H9 (cell line): ENCODE data around the gene SLC35B2. TPM values are rescaled to one million over a fixed set of nuclear protein-coding genes. Genes with fewer than 3 reads are reported as not detected.

ENCODE experiments used
- DNase-seq: peaks from one replicate; pipeline ENCODE4 v3.0.0-alpha.2; 2017
- H2AFZ ChIP-seq: one replicate; pipeline ENCODE4 v1.6.1; 2013; ENCODE audit warnings: mild to moderate bottlenecking, low read length, control low read depth, moderate library complexity
- H2AK5ac ChIP-seq: 2 replicates; pipeline ENCODE4 v1.6.1; 2013; ENCODE audit warnings: low read length, control low read depth, mixed read lengths; ENCODE audit not compliant: insufficient read length
- H2BK120ac ChIP-seq: one replicate; pipeline ENCODE4 v1.6.1; 2013; ENCODE audit warnings: low read depth, mild to moderate bottlenecking, low read length, control low read depth, inconsistent platforms; ENCODE audit not compliant: poor library complexity, severe bottlenecking
- H2BK12ac ChIP-seq: 2 replicates; pipeline ENCODE4 v1.6.1; 2013; ENCODE audit warnings: low read length, control low read depth, mixed read lengths, low read depth; ENCODE audit not compliant: insufficient read length
- H2BK15ac ChIP-seq: 2 replicates; pipeline ENCODE4 v1.6.1; 2013; ENCODE audit warnings: low read depth, low read length, control low read depth
- H2BK20ac ChIP-seq: one replicate; pipeline ENCODE4 v1.6.1; 2013; ENCODE audit warnings: low read depth, mild to moderate bottlenecking, low read length, control low read depth, inconsistent platforms; ENCODE audit not compliant: poor library complexity, severe bottlenecking
- H2BK5ac ChIP-seq: 2 replicates; pipeline ENCODE4 v1.6.1; 2013; ENCODE audit warnings: low read length, control low read depth, mixed read lengths; ENCODE audit not compliant: insufficient read length
- H3K14ac ChIP-seq: 2 replicates; pipeline ENCODE4 v1.6.1; 2013; ENCODE audit warnings: low read length, control low read depth; ENCODE audit not compliant: insufficient read depth
- H3K18ac ChIP-seq: 2 replicates; pipeline ENCODE4 v1.6.1; 2013; ENCODE audit warnings: low read depth, mild to moderate bottlenecking, mixed read lengths, low read length, control low read depth; ENCODE audit not compliant: insufficient read length
- H3K23ac ChIP-seq: 2 replicates; pipeline ENCODE4 v1.6.1; 2013; ENCODE audit warnings: low read length, control low read depth, mixed read lengths, low read depth; ENCODE audit not compliant: insufficient read length
- H3K23me2 ChIP-seq: 2 replicates; pipeline ENCODE4 v1.6.1; 2013; ENCODE audit warnings: low read depth, mild to moderate bottlenecking, mixed read lengths, low read length, control low read depth; ENCODE audit not compliant: insufficient read length, poor library complexity, severe bottlenecking
- H3K27ac ChIP-seq: 2 replicates; pipeline ENCODE4 v1.5.1; 2013; ENCODE audit warnings: low read length, control low read depth, mixed read lengths, low read depth; ENCODE audit not compliant: insufficient read length
- H3K27me3 ChIP-seq: 2 replicates; pipeline ENCODE4 v1.6.1; 2013; ENCODE audit warnings: low read length, control low read depth, inconsistent platforms; ENCODE audit not compliant: insufficient read depth
- H3K4ac ChIP-seq: 2 replicates; pipeline ENCODE4 v1.6.1; 2013; ENCODE audit warnings: low read depth, mild to moderate bottlenecking, control low read depth, inconsistent platforms, low read length, moderate library complexity
- H3K4me1 ChIP-seq: 2 replicates; pipeline ENCODE4 v1.6.1; 2013; ENCODE audit warnings: low read length, control low read depth, inconsistent platforms; ENCODE audit not compliant: insufficient read depth
- H3K4me2 ChIP-seq: 2 replicates; pipeline ENCODE4 v1.6.1; 2013; ENCODE audit warnings: low read length, control low read depth, mixed read lengths; ENCODE audit not compliant: insufficient read length, insufficient read depth
- H3K56ac ChIP-seq: 2 replicates; pipeline ENCODE4 v1.6.1; 2013; ENCODE audit warnings: low read depth, mild to moderate bottlenecking, mixed read lengths, low read length, control low read depth; ENCODE audit not compliant: insufficient read length
- H3K79me1 ChIP-seq: 2 replicates; pipeline ENCODE4 v1.6.1; 2013; ENCODE audit warnings: low read depth, mild to moderate bottlenecking, moderate library complexity, low read length, control low read depth, inconsistent platforms; ENCODE audit not compliant: insufficient read depth, poor library complexity, severe bottlenecking
- H3K79me2 ChIP-seq: 2 replicates; pipeline ENCODE4 v1.6.1; 2013; ENCODE audit warnings: low read length, control low read depth, inconsistent platforms; ENCODE audit not compliant: insufficient read depth
- H3K9ac ChIP-seq: 2 replicates; pipeline ENCODE4 v1.6.1; 2013; ENCODE audit warnings: low read length, control low read depth, mixed read lengths; ENCODE audit not compliant: insufficient read length; ENCODE audit errors: extremely low read depth
- H3K9me3 ChIP-seq: one replicate; pipeline ENCODE4 v1.6.1; 2013; ENCODE audit warnings: low read depth, low read length, inconsistent platforms; ENCODE audit not compliant: control insufficient read depth
- H3T11ph ChIP-seq: one replicate; pipeline ENCODE4 v1.6.1; 2013; ENCODE audit warnings: mild to moderate bottlenecking, low read length, control low read depth, inconsistent platforms
- H4K20me1 ChIP-seq: one replicate; pipeline ENCODE4 v1.6.1; 2013; ENCODE audit not compliant: control insufficient read depth, insufficient read length, insufficient read depth
- H4K5ac ChIP-seq: 2 replicates; pipeline ENCODE4 v1.6.1; 2013; ENCODE audit warnings: low read depth, mild to moderate bottlenecking, mixed read lengths, low read length, control low read depth; ENCODE audit not compliant: insufficient read length
- H4K8ac ChIP-seq: replicated peaks from 2 replicates; pipeline ENCODE4 v1.6.1; 2013; ENCODE audit warnings: low read length, control low read depth, mixed read lengths, low read depth; ENCODE audit not compliant: insufficient read length
- H4K91ac ChIP-seq: 2 replicates; pipeline ENCODE4 v1.6.1; 2013; ENCODE audit warnings: low read depth, mild to moderate bottlenecking, moderate library complexity, mixed read lengths, low read length, control low read depth; ENCODE audit not compliant: insufficient read length
- H3K27ac Mint-ChIP-seq, 3 experiments: 2 replicates in 2 of 3; 3 replicates in 1 of 3; pipeline ENCODE4 v1.8.0; 2020 to 2021; ENCODE audit warnings: mixed read lengths in 3 of 3, mild to moderate bottlenecking in 1 of 3, moderate library complexity in 1 of 3
- H3K27me3 Mint-ChIP-seq: 2 replicates; pipeline ENCODE4 v1.8.0; 2021; ENCODE audit warnings: low read depth, mild to moderate bottlenecking, moderate library complexity, mixed read lengths
- H3K36me3 Mint-ChIP-seq, 3 experiments: 2 replicates in 2 of 3; 3 replicates in 1 of 3; pipeline ENCODE4 v1.8.0; 2020 to 2021; ENCODE audit warnings: low read depth in 3 of 3, mixed read lengths in 3 of 3; ENCODE audit not compliant: insufficient read depth in 1 of 3
- H3K4me1 Mint-ChIP-seq, 2 experiments: 2 replicates each; pipeline ENCODE4 v1.8.0; 2020; ENCODE audit warnings: mixed read lengths in 2 of 2
- H3K4me3 Mint-ChIP-seq, 2 experiments: 2 replicates in 1 of 2; 3 replicates in 1 of 2; pipeline ENCODE4 v1.8.0; 2020 to 2021; ENCODE audit warnings: mild to moderate bottlenecking in 2 of 2, mixed read lengths in 2 of 2, moderate library complexity in 1 of 2
- H3K9me3 Mint-ChIP-seq, 2 experiments: 2 replicates in 1 of 2; 3 replicates in 1 of 2; pipeline ENCODE4 v1.8.0; 2020; ENCODE audit warnings: mild to moderate bottlenecking in 2 of 2, mixed read lengths in 2 of 2, moderate library complexity in 1 of 2
- WGBS: extraction: QIAGEN DNeasy Blood & Tissue Kit; methylation state at CpG from one replicate; pipeline ENCODE4 v1.1.7; 2013; ENCODE audit warnings: missing lambda C conversion rate, low lambda C conversion rate, mixed read lengths; ENCODE audit not compliant: insufficient read length; ENCODE audit errors: extremely low coverage; 5-methylcytosine and 5-hydroxymethylcytosine counted together
- total RNA-seq: library from RNA; stranded (reverse); gene quantifications from 2 replicates; pipeline ENCODE4 v1.2.1, GENCODE V29; 2021
- TF ChIP-seq, protein P1 (sequence below): fragments of 200-600 bp; sonication (generic); conservative IDR thresholded peaks from 3 replicates; pipeline ENCODE4 v1.8.0; 2021; ENCODE audit warnings: antibody characterized with exemption, mild to moderate bottlenecking

SLC35B2 gene
- total RNA-seq, 1 experiment from 2014 or later, result 34.5 TPM

DNA sequence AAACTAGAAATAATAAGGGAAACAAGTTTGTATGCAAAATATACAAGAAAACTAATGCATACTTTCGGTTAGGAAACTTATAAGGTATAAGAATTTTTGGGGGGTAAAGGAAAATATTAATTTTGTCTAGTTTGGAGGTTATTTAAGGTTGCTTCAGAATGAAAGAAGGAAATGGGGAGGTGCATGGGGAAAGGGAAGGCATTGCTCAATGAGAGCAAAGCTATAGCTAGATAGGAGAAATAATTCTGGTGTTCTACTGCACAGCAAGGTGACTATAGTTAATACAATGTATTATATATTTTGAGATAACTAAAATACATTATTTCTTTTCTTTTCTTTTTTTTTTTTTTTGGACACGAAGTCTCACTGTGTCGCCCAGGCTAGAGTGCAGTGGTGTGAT lies 46.0 kb downstream of the SLC35B2 start:
- H3K9me3 Mint-ChIP-seq, result no peaks in the 10 kb centered on the region
- Histone ChIP-seq H3K4me2 (no peak overlapping the region), H3K27ac (no peak overlapping the region), H3K56ac (no peak overlapping the region), H3K23me2 (no peaks in the 10 kb centered on the region), H3K4ac (no peak overlapping the region), H2AFZ (no peak overlapping the region), H2AK5ac (no peak overlapping the region), H3K79me1 (no peaks in the 10 kb centered on the region), H4K5ac (no peak overlapping the region), H2BK20ac (no peak overlapping the region), H3K9me3 (no peaks in the 10 kb centered on the region), H2BK12ac (no peak overlapping the region), H3K23ac (no peak overlapping the region), H3K18ac (no peak overlapping the region), H3T11ph (no peak overlapping the region), H3K14ac (no peak overlapping the region), H3K79me2 (no peaks in the 10 kb centered on the region), H2BK5ac (no peak overlapping the region), H3K9ac (no peak overlapping the region), H4K20me1 (no peaks in the 10 kb centered on the region), H3K4me1 (peaks cover 7% of the 10 kb centered on the region), H2BK120ac (no peak overlapping the region), H4K91ac (no peak overlapping the region), H4K8ac (no peak overlapping the region), H2BK15ac (no peak overlapping the region), H3K27me3 (no peaks in the 10 kb centered on the region)
- TF ChIP-seq, protein P1, sequence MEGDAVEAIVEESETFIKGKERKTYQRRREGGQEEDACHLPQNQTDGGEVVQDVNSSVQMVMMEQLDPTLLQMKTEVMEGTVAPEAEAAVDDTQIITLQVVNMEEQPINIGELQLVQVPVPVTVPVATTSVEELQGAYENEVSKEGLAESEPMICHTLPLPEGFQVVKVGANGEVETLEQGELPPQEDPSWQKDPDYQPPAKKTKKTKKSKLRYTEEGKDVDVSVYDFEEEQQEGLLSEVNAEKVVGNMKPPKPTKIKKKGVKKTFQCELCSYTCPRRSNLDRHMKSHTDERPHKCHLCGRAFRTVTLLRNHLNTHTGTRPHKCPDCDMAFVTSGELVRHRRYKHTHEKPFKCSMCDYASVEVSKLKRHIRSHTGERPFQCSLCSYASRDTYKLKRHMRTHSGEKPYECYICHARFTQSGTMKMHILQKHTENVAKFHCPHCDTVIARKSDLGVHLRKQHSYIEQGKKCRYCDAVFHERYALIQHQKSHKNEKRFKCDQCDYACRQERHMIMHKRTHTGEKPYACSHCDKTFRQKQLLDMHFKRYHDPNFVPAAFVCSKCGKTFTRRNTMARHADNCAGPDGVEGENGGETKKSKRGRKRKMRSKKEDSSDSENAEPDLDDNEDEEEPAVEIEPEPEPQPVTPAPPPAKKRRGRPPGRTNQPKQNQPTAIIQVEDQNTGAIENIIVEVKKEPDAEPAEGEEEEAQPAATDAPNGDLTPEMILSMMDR, result no peak
- no peak for DNase-seq
- H3K27me3 Mint-ChIP-seq, result peaks cover 2% of the 10 kb centered on the region
- no peaks in the 10 kb centered on the region for H3K36me3 Mint-ChIP-seq
- peaks cover 15 to 25% of the 10 kb centered on the region in 2 experiments for H3K4me1 Mint-ChIP-seq
- WGBS, result 100% methylated on average over 1 of the region's 3 CpGs
- no peak overlapping the region for H3K4me3 Mint-ChIP-seq
- H3K27ac Mint-ChIP-seq, result no peak overlapping the region
